Activated CD8-positive, alpha-beta memory T cell treated with anti-CD3 and anti-CD28 coated beads for 4 hours (primary cell): Measurements from ENCODE around the gene CNOT4.

Experiments used
- DNase-seq, 2 donors: peaks; one replicate each; pipeline ENCODE4 v3.0.0-alpha.2; 2020; ENCODE audit warnings: low read depth in 2 of 2

Gene CNOT4, protein sequence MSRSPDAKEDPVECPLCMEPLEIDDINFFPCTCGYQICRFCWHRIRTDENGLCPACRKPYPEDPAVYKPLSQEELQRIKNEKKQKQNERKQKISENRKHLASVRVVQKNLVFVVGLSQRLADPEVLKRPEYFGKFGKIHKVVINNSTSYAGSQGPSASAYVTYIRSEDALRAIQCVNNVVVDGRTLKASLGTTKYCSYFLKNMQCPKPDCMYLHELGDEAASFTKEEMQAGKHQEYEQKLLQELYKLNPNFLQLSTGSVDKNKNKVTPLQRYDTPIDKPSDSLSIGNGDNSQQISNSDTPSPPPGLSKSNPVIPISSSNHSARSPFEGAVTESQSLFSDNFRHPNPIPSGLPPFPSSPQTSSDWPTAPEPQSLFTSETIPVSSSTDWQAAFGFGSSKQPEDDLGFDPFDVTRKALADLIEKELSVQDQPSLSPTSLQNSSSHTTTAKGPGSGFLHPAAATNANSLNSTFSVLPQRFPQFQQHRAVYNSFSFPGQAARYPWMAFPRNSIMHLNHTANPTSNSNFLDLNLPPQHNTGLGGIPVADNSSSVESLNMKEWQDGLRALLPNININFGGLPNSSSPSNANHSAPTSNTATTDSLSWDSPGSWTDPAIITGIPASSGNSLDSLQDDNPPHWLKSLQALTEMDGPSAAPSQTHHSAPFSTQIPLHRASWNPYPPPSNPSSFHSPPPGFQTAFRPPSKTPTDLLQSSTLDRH

GRCh38 chr7:135509839-135510591 is at the start of gene CNOT4:
Gene CNOT4, minus strand, starts transcription at chr7:135510102. Its CDS starts 71,771 bp downstream, at chr7:135438331.
- peak; percentile 94 to 96 for DNase-seq

DNA sequence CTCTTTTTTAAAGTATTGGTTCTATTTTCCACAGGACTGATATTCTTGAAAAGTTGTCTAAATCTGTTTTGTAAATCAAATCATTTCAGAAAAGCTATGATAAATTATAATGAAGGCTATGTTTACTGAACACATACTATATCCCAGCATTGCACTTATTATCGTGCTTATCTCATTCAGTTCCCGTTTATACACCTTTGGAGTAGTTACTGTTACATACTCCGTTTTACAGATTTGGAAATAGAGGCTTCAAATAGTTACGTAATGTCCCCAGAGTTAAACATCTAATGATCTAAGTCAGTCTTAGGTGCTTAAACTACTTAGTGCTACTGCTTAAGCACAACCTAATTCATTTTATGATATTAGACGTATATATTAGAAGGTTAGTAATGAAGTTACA is 49.0 kb upstream of the CNOT4 start:
- DNase-seq = no peak

GRCh38 chr7:135558337-135558767 is 48.5 kb upstream of the CNOT4 start:
- DNase-seq = peak; percentile 22 to 39

- peak; percentile 24 to 48 for DNase-seq
These were observed 47.8 kb upstream of the CNOT4 start, which contains the start of gene NUP205 for GRCh38 chr7:135557455-135558336. Gene NUP205, plus strand, starts transcription at chr7:135557917. Its CDS starts 28 bp downstream, at chr7:135557945.

DNA sequence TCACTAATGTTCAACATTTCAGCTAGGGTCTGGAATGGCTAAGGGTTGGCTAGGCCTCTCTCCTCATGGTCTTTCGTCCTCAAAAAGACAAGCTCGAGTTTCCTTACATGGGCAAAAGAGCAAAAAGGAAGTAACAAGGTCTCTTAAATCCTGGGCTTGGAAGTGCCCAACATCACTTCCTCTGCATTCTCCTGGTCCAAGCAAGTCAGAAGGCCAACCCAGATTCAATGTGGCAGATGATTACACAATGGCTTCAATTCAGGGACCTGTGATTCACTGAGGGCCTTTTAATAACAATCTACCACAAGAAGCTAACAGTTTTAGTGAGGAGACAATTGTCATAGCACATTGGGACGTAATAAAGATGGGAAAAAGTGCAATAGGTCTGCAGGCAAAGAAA is 43.4 kb upstream of the CNOT4 start:
- no peak for DNase-seq

- DNase-seq = no peak
These were observed 42.2 kb upstream of the CNOT4 start for GRCh38 chr7:135552148-135552547.

GRCh38 chr7:135550196-135550595 is 40.3 kb upstream of the CNOT4 start:
- DNase-seq = no peak

DNA sequence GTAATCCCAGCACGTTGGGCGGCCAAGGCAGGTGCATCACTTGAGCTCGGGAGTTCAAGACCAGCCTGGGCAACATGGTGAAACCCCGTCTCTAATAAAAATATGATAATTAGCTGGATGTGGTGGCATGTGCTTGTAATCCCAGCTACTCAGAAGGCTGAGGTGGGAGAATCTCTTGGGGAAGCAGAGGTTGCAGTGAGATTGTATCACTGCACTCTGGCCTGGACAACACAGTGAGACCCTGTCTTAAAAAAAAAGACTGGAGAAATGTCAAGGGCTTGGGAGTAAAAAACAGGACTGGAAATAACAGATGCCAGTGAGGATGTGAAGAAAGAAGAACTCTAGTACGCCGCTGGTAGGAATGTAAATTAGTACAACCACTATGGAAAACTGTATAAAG is 31.1 kb upstream of the CNOT4 start:
- no peak for DNase-seq

DNA sequence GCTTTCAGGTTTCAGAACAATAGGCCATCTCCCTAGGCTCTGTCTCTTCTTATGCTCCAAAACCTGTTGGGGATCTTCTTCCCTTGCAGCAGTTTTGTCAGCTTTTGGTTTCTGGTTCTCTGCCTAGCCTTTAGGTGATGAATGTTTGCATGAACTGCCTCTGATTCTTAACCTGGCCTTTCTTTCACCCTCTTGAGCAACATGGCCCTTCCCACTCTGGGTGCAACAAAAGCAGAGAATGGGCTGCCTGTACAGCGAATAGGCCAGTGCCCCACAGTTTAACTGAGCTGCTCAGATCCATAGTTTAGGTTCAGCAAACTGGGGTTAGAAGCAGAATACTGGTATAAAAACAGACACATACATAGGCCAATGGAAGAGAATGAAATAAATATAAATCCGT is 29.7 kb upstream of the CNOT4 start:
- no peak for DNase-seq

- no peak for DNase-seq
These were observed 28.5 kb upstream of the CNOT4 start for GRCh38 chr7:135538376-135538775.

DNA sequence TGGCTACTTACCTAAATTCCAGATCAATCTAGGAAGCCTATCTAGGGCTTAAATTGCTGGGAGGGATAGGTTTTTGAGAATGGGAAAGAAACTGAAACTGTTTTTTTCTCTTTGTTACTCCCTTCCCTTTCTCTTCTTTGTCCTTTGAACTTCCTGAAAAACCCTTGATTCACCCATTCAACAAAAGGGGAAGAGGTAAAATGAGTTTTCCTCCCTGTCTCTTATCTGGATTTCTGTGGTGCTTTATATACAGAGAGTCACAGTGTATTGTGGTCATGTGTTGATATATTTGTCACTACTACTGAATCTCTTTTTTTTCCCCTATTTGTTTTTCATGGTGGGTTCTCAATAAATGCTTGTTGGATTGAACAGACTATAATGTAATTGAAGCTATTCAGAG is 28.0 kb upstream of the CNOT4 start:
- DNase-seq = no peak

DNA sequence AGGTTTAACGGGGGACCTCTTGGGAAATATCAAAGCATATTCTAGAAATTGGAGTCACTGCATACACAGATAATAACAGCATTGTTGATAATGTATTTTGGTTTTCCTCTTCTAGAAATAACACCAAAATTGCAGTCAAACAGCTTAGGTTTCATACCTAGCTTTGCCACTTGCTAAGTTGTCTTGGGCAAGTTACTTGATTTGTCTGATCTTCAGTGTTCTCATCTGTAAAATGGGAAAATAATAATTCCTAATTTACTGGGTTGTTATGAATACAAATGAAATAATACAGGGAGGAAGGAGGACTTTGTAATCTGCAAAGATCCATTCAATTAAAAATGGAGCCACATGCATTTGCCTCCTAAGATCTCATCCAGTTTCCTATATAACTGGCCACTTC is 27.6 kb upstream of the CNOT4 start:
- DNase-seq = no peak

DNA sequence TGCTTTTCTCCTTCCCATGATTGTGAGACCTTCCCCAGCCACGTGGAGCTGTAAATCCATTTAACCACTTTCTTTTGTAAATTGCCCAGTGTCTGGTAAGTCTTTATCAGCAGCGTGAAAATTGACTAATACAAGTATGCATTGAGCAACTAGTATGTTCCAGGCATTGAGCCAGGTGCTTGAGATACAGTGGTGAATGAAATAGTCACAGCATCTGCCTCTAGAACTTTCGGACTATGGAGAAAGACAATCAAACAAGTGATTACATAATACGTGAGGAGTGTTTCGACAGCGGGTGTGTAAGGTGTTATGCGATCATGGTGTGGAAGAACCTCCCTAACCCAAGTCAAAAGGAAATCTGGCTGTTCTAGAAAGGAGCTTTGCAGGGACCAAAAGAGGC is 26.2 kb upstream of the CNOT4 start:
- DNase-seq = no peak

- no peak for DNase-seq
These were observed 17.1 kb upstream of the CNOT4 start for GRCh38 chr7:135527025-135527424.

GRCh38 chr7:135525426-135525825 is 15.5 kb upstream of the CNOT4 start:
- no peak for DNase-seq

DNA sequence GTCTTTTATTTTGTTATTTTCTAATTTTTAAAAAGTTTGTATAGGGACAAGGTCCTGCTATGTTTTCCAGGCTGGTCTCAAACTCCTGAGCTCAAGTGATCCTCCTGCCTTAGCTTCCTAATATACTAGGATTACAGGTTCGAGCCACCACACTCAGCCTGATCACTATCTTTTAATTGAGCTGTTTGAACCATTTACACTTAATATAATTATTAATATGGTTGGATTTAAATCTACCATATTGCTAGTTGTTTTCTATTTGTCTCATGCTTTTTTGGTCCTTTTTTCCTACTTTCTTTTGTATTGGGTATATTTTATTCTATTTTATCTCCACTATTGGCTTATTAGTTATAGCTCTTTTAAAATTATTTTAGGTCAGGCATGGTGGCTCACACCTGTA is 13.2 kb upstream of the CNOT4 start:
- no peak for DNase-seq

DNA sequence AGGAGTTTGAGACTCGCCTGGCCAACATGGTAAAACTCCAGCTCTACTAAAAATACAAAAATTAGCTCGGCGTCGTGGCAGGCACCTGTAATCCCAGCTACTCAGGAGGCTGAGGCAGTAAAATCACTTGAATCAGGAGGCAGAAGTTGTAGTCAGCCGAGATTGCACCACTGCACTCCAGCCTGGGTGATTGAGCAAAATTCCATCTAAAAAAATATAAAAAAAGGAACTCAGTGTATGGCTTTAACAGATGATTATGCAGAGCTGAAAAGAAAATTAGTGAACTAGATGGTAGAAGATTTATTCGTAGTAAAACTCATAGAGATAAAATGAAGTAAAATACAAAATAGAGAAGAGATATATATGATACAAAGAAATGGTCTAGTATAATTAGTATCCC is 12.6 kb upstream of the CNOT4 start:
- no peak for DNase-seq

- no peak for DNase-seq
These were observed 10.0 kb upstream of the CNOT4 start for GRCh38 chr7:135519871-135520270.

DNA sequence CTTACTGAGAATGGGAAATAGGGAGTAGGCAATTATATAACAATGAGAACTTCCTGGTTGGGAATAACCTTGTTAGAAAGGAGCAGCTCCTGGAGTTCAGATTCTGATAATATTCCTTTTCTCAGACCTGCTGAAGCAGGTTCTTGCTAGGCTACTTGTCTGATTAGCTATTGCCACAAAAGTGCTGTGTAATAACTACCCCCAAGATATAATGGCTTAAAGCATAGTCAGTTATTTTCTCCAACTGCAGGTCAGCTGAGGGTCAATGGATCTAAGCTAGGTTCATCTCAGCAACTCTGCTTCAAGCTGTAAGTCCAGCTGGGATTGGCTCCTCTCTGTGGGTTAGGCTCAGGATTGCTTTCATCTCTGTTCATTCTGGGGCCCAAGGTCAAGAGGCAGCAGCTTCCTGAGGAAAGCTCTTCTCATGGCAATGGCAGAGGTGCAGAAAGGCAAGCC is 9.4 kb upstream of the CNOT4 start:
- no peak for DNase-seq

GRCh38 chr7:135518748-135519147 is 8.8 kb upstream of the CNOT4 start:
- no peak for DNase-seq

DNA sequence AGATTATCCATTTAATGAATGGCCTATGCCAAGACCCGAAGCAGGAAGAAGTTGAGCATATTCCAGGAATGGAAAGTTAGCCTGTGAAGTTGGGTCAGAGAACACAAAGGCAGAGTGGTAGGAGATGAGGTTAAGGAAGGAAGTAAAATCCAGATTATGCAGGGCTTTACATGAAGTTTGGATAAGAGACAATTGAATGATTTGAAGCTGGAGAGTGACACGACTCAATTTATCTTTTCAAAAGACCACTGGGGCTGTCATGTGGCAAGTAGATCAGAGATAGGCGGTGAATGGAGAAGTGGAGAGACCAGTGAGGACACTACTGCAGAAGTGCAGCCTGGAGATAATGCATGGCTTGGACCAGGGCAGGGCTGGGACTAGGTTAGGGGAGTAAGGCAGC is 7.2 kb upstream of the CNOT4 start:
- no peak for DNase-seq
